Loucy (cell line): ENCODE data around the gene SINHCAF.

Source experiments
- EZH2phosphoT487 ChIP-seq: fragments of 200-600 bp; IDR thresholded peaks from 2 replicates; pipeline ENCODE4 v1.6.1; 2018; ENCODE audit warnings: antibody characterized with exemption, mild to moderate bottlenecking, moderate library complexity, borderline replicate concordance
- TF ChIP-seq, protein P1 (sequence below): fragments of 200-600 bp; sonication (generic); conservative IDR thresholded peaks from 2 replicates; pipeline ENCODE4 v1.5.1; 2014; ENCODE audit warnings: mild to moderate bottlenecking, antibody characterized with exemption, low read length

DNA sequence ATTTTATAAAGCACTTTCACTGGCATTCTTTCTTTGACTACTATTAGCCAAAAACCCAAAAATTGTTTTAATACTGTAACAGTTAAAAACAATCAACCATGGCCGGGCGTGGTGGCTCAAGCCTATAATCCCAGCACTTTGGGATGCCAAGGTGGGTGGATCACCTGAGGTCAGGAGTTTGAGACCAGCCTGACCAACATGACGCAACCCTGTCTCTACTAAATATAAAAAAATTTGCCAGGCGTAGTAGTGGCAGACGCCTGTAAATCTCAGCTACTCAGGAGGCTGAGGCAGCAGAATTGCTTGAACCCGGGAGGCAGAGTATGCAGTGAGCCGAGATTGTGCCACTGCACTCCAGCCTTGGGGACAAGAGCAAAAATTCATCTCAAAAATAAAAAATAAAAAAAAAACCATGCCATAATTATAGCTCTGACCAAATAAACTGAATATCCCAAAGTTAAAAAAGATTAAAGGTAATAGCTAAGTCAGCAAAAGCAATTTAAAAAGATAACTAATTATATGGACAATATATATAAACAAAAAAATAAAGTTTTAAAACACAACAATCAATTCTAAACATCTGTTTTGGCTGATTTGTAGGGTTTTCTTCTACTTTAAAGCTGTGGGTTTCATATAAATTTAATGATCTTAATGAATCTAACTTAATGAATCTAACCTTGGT is 10.0 kb downstream of the SINHCAF start:
- TF ChIP-seq, protein P1, sequence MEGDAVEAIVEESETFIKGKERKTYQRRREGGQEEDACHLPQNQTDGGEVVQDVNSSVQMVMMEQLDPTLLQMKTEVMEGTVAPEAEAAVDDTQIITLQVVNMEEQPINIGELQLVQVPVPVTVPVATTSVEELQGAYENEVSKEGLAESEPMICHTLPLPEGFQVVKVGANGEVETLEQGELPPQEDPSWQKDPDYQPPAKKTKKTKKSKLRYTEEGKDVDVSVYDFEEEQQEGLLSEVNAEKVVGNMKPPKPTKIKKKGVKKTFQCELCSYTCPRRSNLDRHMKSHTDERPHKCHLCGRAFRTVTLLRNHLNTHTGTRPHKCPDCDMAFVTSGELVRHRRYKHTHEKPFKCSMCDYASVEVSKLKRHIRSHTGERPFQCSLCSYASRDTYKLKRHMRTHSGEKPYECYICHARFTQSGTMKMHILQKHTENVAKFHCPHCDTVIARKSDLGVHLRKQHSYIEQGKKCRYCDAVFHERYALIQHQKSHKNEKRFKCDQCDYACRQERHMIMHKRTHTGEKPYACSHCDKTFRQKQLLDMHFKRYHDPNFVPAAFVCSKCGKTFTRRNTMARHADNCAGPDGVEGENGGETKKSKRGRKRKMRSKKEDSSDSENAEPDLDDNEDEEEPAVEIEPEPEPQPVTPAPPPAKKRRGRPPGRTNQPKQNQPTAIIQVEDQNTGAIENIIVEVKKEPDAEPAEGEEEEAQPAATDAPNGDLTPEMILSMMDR = no peak
- TF ChIP-seq EZH2phosphoT487 = no peak
